SK-N-DZ (cell line): ENCODE data around the gene PRSS21.

ENCODE experiments used
- DNase-seq: peaks from one replicate; pipeline ENCODE4 v3.0.0-alpha.2; 2015; ENCODE audit warnings: low spot score

PRSS21 gene

GRCh38 chr16:2779151-2779920 is 37.7 kb upstream of the PRSS21 start:
- DNase-seq, result no peak

- no peak for DNase-seq
Measured at GRCh38 chr16:2779978-2780898, 36.8 kb upstream of the PRSS21 start.

GRCh38 chr16:2782583-2783351 is 34.3 kb upstream of the PRSS21 start:
- DNase-seq, result no peak

GRCh38 chr16:2783581-2784357 is 33.3 kb upstream of the PRSS21 start:
- DNase-seq, result no peak

- no peak for DNase-seq
Measured at GRCh38 chr16:2784358-2785100, 32.5 kb upstream of the PRSS21 start.

- no peak for DNase-seq
Measured at GRCh38 chr16:2785101-2785991, 31.7 kb upstream of the PRSS21 start.

GRCh38 chr16:2786061-2786825 is 30.8 kb upstream of the PRSS21 start:
- DNase-seq, result no peak

- DNase-seq, result no peak
Measured at GRCh38 chr16:2786826-2787151, 30.2 kb upstream of the PRSS21 start.

GRCh38 chr16:2787406-2787805 is 29.6 kb upstream of the PRSS21 start, which contains the start of gene PRSS33:
Gene PRSS33 (minus strand): TSS chr16:2787560. CDS start chr16:2786547, 1,013 bp downstream.
- no peak for DNase-seq

GRCh38 chr16:2787961-2788360 is 29.1 kb upstream of the PRSS21 start:
- no peak for DNase-seq

- DNase-seq, result no peak
Measured at GRCh38 chr16:2790631-2791030, 26.4 kb upstream of the PRSS21 start.

- no peak for DNase-seq
Measured at GRCh38 chr16:2791174-2791573, 25.9 kb upstream of the PRSS21 start.

GRCh38 chr16:2792940-2793339 is 24.1 kb upstream of the PRSS21 start:
- no peak for DNase-seq

GRCh38 chr16:2795395-2796143 is 21.5 kb upstream of the PRSS21 start:
- DNase-seq, result no peak

GRCh38 chr16:2798723-2799204 is 18.3 kb upstream of the PRSS21 start:
- DNase-seq, result no peak

- no peak for DNase-seq
Measured at GRCh38 chr16:2799205-2799858, 17.7 kb upstream of the PRSS21 start.

- DNase-seq, result no peak
Measured at GRCh38 chr16:2799859-2800226, 17.2 kb upstream of the PRSS21 start.
